ENCODE measurements around the gene EPHA3. TPM values are rescaled to one million over a fixed set of nuclear protein-coding genes. Genes with fewer than 3 reads are reported as not detected.

The EPHA3 gene
- total and polyA plus RNA-seq, 10 of the 15 experiments (the other 5 are each of a cell fraction or from before 2014, with no cell fraction given) = 0.03 to 39.0 (median 0.07) TPM; not detected in 4

DNA sequence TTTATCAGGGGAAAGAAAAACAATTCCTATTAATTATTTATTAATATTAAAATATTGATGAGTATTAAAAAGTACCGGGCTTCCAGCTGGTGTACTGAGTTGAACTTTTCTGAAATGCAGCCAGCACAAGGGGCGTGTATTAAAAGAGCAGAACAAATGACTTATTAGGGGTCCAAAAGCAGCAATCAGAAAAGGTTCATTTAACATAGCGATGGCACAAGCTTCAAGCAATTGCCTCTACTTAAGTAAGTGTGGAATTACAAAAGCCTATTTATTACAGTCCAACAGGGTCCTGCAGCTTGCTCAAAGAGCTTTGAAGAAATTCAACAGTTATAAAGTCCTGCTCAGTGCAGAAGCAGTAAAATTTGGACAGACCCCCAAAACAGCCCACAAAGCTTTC is 285.6 kb downstream of the EPHA3 start:
- ChIA-PET POLR2A (no interaction called here), RAD21 (ENCODE audit: unreplicated experiment) (no interaction called here), CTCF (interaction anchor here (0.9 kb wide), 1 partner anchor 15 kb away, joined by 3 read pairs; no protein-coding TSS in a partner anchor), SMC1A (ENCODE audit: uncharacterized antibody, unreplicated experiment) (interaction anchor here (1.0 kb wide), 1 partner anchor 22 kb away, joined by 3 read pairs; no protein-coding TSS in a partner anchor)
- Histone ChIP-seq H4K20me1 (ENCODE audit: control insufficient read depth, insufficient read depth) (no peaks in the 10 kb centered on the region), H3K27ac (ENCODE audit: control insufficient read depth, insufficient read depth) (no peak overlapping the region), H3K4me1 (ENCODE audit: control insufficient read depth, insufficient read depth, low read length) (no peaks in the 10 kb centered on the region), H3K4me3 (no peak overlapping the region), H3K36me3 (ENCODE audit: control insufficient read depth in 2 of 2, insufficient read depth in 2 of 2, low read length in 1 of 2) (no peaks in the 10 kb centered on the region), H3K4me2 (ENCODE audit: control insufficient read depth, insufficient read depth) (no peak overlapping the region), H3K79me2 (ENCODE audit: control insufficient read depth, insufficient read depth, low read length) (no peaks in the 10 kb centered on the region), H2AFZ (ENCODE audit: control insufficient read depth, low read depth, low read length) (no peak overlapping the region), H3K9ac (ENCODE audit: control insufficient read depth, insufficient read depth, low read length) (no peak overlapping the region), H3K9me3 (replicated peaks; ENCODE audit: control insufficient read depth, insufficient read depth, low read length) (no peaks in the 10 kb centered on the region), H3K27me3 (replicated peaks in 1 of 2; ENCODE audit: control insufficient read depth in 2 of 2, insufficient read depth in 2 of 2, low read length in 1 of 2) (no peaks in the 10 kb centered on the region)
- BruUV-seq (replicated peaks) = no TSS peak
- ATAC-seq (no peak), DNase-seq (ENCODE audit: low read depth, low spot score) (no peak), FAIRE-seq (no peak)
- intact Hi-C loops (cut with micrococcal nuclease; ENCODE audit: unreplicated experiment) (no loop called here), in situ Hi-C loops (cut with MboI) (no loop called here)
- 48% methylated on average over 3 of the region's 3 CpGs for WGBS (ENCODE audit: insufficient coverage, insufficient replicate concordance, low lambda C conversion rate, missing lambda C conversion rate)
- TF ChIP-seq POU2F2 (IDR thresholded peaks at IDR 0.05; ENCODE audit: borderline replicate concordance, low read depth, low read length) = no peak
- no peak for TF ChIP-seq MLLT1 (IDR thresholded peaks at IDR 0.05)
- no peak for TF ChIP-seq IKZF1 (conservative IDR thresholded peaks at IDR 0.05)
- TF ChIP-seq, protein P1, sequence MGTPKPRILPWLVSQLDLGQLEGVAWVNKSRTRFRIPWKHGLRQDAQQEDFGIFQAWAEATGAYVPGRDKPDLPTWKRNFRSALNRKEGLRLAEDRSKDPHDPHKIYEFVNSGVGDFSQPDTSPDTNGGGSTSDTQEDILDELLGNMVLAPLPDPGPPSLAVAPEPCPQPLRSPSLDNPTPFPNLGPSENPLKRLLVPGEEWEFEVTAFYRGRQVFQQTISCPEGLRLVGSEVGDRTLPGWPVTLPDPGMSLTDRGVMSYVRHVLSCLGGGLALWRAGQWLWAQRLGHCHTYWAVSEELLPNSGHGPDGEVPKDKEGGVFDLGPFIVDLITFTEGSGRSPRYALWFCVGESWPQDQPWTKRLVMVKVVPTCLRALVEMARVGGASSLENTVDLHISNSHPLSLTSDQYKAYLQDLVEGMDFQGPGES (IDR thresholded peaks at IDR 0.05) = no peak
- no peak for TF ChIP-seq POLR2A (IDR thresholded peaks at IDR 0.05; ENCODE audit: low read depth, low read length)
- TF ChIP-seq ETV6 (conservative IDR thresholded peaks at IDR 0.05 in 1 of 2, IDR thresholded peaks at IDR 0.05 in 1 of 2; ENCODE audit: borderline replicate concordance in 1 of 2, low read depth in 1 of 2) = no peak
- TF ChIP-seq, protein P2, sequence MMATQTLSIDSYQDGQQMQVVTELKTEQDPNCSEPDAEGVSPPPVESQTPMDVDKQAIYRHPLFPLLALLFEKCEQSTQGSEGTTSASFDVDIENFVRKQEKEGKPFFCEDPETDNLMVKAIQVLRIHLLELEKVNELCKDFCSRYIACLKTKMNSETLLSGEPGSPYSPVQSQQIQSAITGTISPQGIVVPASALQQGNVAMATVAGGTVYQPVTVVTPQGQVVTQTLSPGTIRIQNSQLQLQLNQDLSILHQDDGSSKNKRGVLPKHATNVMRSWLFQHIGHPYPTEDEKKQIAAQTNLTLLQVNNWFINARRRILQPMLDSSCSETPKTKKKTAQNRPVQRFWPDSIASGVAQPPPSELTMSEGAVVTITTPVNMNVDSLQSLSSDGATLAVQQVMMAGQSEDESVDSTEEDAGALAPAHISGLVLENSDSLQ (IDR thresholded peaks at IDR 0.05) = no peak
- no peak for TF ChIP-seq TCF7 (IDR thresholded peaks at IDR 0.05; ENCODE audit: borderline replicate concordance)
- TF ChIP-seq PRDM15 (CRISPR knock-in tag; IDR thresholded peaks at IDR 0.05) = no peak
- no peak for TF ChIP-seq BRCA1 (IDR thresholded peaks at IDR 0.05; ENCODE audit: low read depth, low read length)

All from GM12878 (cell line).